ENCODE data around the gene PDIA3.

PDIA3 gene

DNA sequence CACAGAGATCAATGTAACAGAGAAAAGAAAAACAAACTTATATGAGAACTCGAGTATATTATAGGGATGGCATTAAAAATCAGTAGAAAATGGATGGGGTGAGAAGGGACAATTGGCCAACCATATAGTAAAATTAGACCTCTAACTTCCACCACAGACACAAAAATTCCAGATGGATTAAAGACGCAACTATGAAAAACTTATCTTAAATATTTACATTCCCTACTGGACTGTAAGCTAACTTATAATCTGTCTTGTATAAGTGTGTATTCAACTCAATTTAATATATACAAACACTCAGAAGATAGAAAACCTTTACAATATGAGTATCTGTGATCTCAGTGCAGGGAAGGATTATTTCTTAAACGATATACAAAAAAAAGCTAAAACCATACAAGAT, 75.3 kb downstream of the PDIA3 start:
- Histone ChIP-seq H3K27me3 (ENCODE audit: insufficient read depth, low read length, poor library complexity) (no peaks in the 10 kb centered on the region), H3K27ac (ENCODE audit: low read length) (no peak overlapping the region; the same call in 1 of the 2 replicates)

More for the DNA sequence above, 75.3 kb downstream of the PDIA3 start:
- H3K9me3 ChIP-seq (ENCODE audit: insufficient read depth, low read length, severe bottlenecking): no peaks in the 10 kb centered on the region
- peaks cover 56% of the 10 kb centered on the region for H3K4me1 ChIP-seq (ENCODE audit: insufficient read depth, low read length)
- no peak overlapping the region for H3K9ac ChIP-seq (ENCODE audit: low read depth, low read length)
- DNase-seq (no peak), ATAC-seq (ENCODE audit: insufficient read depth, low read depth) (no peak)
- peak overlapping the region; percentile 58 for H3K4me2 ChIP-seq (ENCODE audit: insufficient read depth, low read length)
- peaks cover 21% of the 10 kb centered on the region for H3K36me3 ChIP-seq (ENCODE audit: insufficient read depth, low read length)
- H2AFZ ChIP-seq (ENCODE audit: low read depth, low read length): no peak overlapping the region
- H4K20me1 ChIP-seq (ENCODE audit: insufficient read depth, low read length): peaks cover 5% of the 10 kb centered on the region; the same call in 1 of the 2 replicates
- H3K79me2 ChIP-seq (ENCODE audit: insufficient read depth, low read length): peaks cover 93% of the 10 kb centered on the region
- H3K4me3 ChIP-seq (ENCODE audit: low read depth in 1 of 2, low read length in 2 of 2): no peak overlapping the region
- TF ChIP-seq CTCF (IDR thresholded peaks at IDR 0.05; ENCODE audit: borderline replicate concordance, extremely low read depth, low read length, poor library complexity, severe bottlenecking) (no peak), EZH2 (IDR thresholded peaks at IDR 0.05; ENCODE audit: borderline replicate concordance, low read depth, low read length, severe bottlenecking) (no peak)

All from DND-41 (cell line).